Neural progenitor cell (in vitro differentiated cells): Measurements from ENCODE around the gene FMN1.

Experiments used
- EZH2 ChIP-seq: fragments of 200-600 bp; sonication (generic); IDR thresholded peaks from 2 replicates; pipeline ENCODE4 v1.6.1; 2017; ENCODE audit warnings: antibody characterized with exemption, mild to moderate bottlenecking, moderate library complexity
- EZH2phosphoT487 ChIP-seq: fragments of 200-600 bp; sonication (generic); IDR thresholded peaks from 2 replicates; pipeline ENCODE4 v1.6.1; 2017; ENCODE audit warnings: antibody characterized with exemption
- TF ChIP-seq, protein P1 (sequence below): fragments of 200-600 bp; sonication (generic); IDR thresholded peaks from 2 replicates; pipeline ENCODE4 v1.5.1; 2017; ENCODE audit warnings: antibody characterized with exemption, mild to moderate bottlenecking

- TF ChIP-seq, protein P1, sequence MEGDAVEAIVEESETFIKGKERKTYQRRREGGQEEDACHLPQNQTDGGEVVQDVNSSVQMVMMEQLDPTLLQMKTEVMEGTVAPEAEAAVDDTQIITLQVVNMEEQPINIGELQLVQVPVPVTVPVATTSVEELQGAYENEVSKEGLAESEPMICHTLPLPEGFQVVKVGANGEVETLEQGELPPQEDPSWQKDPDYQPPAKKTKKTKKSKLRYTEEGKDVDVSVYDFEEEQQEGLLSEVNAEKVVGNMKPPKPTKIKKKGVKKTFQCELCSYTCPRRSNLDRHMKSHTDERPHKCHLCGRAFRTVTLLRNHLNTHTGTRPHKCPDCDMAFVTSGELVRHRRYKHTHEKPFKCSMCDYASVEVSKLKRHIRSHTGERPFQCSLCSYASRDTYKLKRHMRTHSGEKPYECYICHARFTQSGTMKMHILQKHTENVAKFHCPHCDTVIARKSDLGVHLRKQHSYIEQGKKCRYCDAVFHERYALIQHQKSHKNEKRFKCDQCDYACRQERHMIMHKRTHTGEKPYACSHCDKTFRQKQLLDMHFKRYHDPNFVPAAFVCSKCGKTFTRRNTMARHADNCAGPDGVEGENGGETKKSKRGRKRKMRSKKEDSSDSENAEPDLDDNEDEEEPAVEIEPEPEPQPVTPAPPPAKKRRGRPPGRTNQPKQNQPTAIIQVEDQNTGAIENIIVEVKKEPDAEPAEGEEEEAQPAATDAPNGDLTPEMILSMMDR, result no peak
- TF ChIP-seq EZH2, result no peak
- no peak for TF ChIP-seq EZH2phosphoT487
Measured at GRCh38 chr15:33236841-33237509, 42.5 kb upstream of the FMN1 start.
